HG03460 (cell line): Measurements from ENCODE around the gene STING1.
"Not testable (repeated sequence)": the region's sequence is repeated elsewhere in the genome, so short reads cannot be mapped to it uniquely, and the experiment has no call there.

Experiments used
- ATAC-seq: cut with Tn5 transposase; IDR thresholded peaks from one replicate; pipeline ENCODE4 v1.9.1; 2021; ENCODE audit not compliant: unreplicated experiment

STING1 gene

GRCh38 chr5:139440416-139440815 lies 42.1 kb downstream of the STING1 start:
- ATAC-seq: not testable (repeated sequence)

- peak; percentile 85 for ATAC-seq
These were observed 43.3 kb downstream of the STING1 start, which contains the start of gene DNAJC18 for GRCh38 chr5:139439013-139439903. Gene DNAJC18 (minus strand): TSS chr5:139439525. CDS start chr5:139439445, 80 bp downstream.

DNA sequence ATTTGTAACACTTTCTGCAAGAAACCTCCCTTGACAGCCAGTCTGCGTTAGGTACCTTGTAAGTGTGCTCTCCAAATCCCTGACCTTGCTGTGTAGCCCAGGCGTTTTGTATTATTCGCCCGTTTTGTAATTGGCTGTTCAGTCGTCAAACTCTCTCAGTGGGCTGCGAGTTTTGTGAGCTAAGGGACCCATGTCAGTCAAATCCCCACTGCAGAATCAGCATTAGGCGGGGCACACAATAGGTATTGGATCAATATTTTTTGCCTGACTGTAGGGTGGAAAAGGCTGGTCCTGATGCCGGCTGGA lies 43.9 kb downstream of the STING1 start:
- ATAC-seq: no peak

DNA sequence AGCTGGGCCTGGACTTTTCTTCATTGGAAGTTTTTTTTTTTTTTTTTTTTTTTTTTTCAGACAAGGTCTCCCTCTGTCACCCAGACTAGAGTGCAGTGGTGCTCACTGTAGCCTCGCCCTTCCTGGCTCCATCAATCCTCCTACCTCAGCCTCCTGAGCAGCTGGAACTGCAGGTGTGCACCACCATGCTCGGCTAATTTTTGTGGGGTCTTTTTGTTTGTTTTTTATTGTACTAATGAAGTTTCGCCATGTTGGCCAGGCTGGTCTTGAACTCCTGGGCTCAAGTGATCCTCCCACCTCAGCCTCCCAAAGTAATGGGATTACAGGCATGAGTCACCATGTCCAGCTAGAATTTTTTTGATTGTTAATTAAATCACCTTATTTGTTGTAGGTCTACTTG lies 46.9 kb downstream of the STING1 start:
- no peak for ATAC-seq

GRCh38 chr5:139431706-139432105 lies 50.9 kb downstream of the STING1 start:
- ATAC-seq: no peak

- no peak for ATAC-seq
These were observed 52.5 kb downstream of the STING1 start for GRCh38 chr5:139430015-139430414.

GRCh38 chr5:139426203-139426885 lies 56.2 kb downstream of the STING1 start:
- no peak for ATAC-seq
